A673 (cell line): ENCODE measurements around the gene SFXN1. TPM values are rescaled to one million over a fixed set of nuclear protein-coding genes. Genes with fewer than 3 reads are reported as not detected.
"Not testable (repeated sequence)": the region's sequence is repeated elsewhere in the genome, so short reads cannot be mapped to it uniquely, and the experiment has no call there.

Experiments used
- BruUV-seq: library from RNA; stranded (reverse); fragments of 400-500 nt; replicated peaks from 2 replicates; lab custom pipeline; 2021; lab: Mats Ljungman, UMichigan
- CTCF ChIA-PET: fragments of 300-600 bp; sonication (Branson Sonifier 250); formaldehyde crosslinking; loops from one replicate; lab custom pipeline; 2022; ENCODE audit warnings: antibody characterized with exemption; lab: Charles Lee
- POLR2A ChIA-PET: fragments of 300-600 bp; sonication (Branson Sonifier 250); formaldehyde crosslinking; loops from one replicate; lab custom pipeline; 2022; ENCODE audit warnings: antibody characterized with exemption; ENCODE audit not compliant: low non-redundant PET; lab: Charles Lee
- DNase-seq: peaks from one replicate; pipeline ENCODE4 v3.0.0-alpha.2; 2015; ENCODE audit warnings: low spot score
- H3K27ac ChIP-seq: fragments of 200-600 bp; sonication (generic); 2 replicates; pipeline ENCODE4 v1.5.1; 2016; ENCODE audit warnings: mixed run types, low read depth, mild to moderate bottlenecking, mixed read lengths, antibody characterized with exemption, low read length; ENCODE audit not compliant: poor library complexity, severe bottlenecking
- H3K27me3 ChIP-seq: fragments of 200-600 bp; sonication (generic); replicated peaks from 2 replicates; pipeline ENCODE4 v1.6.1; 2017; ENCODE audit warnings: mixed run types, low read depth, mild to moderate bottlenecking, mixed read lengths, antibody characterized with exemption, low read length; ENCODE audit not compliant: insufficient read depth, poor library complexity
- H3K36me3 ChIP-seq: fragments of 200-600 bp; sonication (generic); 2 replicates; pipeline ENCODE4 v1.6.1; 2016; ENCODE audit warnings: mixed run types, mild to moderate bottlenecking, mixed read lengths, antibody characterized with exemption, low read length; ENCODE audit not compliant: insufficient read depth, poor library complexity, severe bottlenecking
- H3K4me1 ChIP-seq: fragments of 200-600 bp; sonication (generic); 2 replicates; pipeline ENCODE4 v1.6.1; 2017; ENCODE audit warnings: mixed run types, mild to moderate bottlenecking, mixed read lengths, antibody characterized with exemption, low read length; ENCODE audit not compliant: insufficient read depth, poor library complexity, severe bottlenecking
- H3K4me3 ChIP-seq: fragments of 200-600 bp; sonication (generic); 2 replicates; pipeline ENCODE4 v1.5.1; 2016; ENCODE audit warnings: low read depth, mixed run types, mild to moderate bottlenecking, mixed read lengths, low read length; ENCODE audit not compliant: poor library complexity, severe bottlenecking
- H3K9me3 ChIP-seq: fragments of 200-600 bp; sonication (generic); 2 replicates; pipeline ENCODE4 v1.6.1; 2016; ENCODE audit warnings: mixed run types, low read depth, mild to moderate bottlenecking, mixed read lengths, antibody characterized with exemption, low read length; ENCODE audit not compliant: poor library complexity, severe bottlenecking
- EZH2 ChIP-seq: fragments of 200-600 bp; sonication (generic); IDR thresholded peaks from 2 replicates; pipeline ENCODE4 v1.6.1; 2017; ENCODE audit warnings: borderline replicate concordance, low read depth, mild to moderate bottlenecking, mixed read lengths, antibody characterized with exemption, low read length; ENCODE audit not compliant: poor library complexity, severe bottlenecking
- intact Hi-C: fragments of 100-400 bp; cut with micrococcal nuclease; formaldehyde crosslinking; loops from one replicate; pipeline ENCODE4 v1.10.0; 2022; ENCODE audit not compliant: unreplicated experiment
- total RNA-seq: library from RNA; stranded (reverse); gene quantifications from 2 replicates; pipeline ENCODE4 v1.2.3, GENCODE V29; 2021
- TF ChIP-seq, protein P1 (sequence below): fragments of 300-800, 200-600 bp; sonication (generic); conservative IDR thresholded peaks from 2 replicates; pipeline ENCODE4 v1.5.1; 2017; ENCODE audit warnings: low read depth, mild to moderate bottlenecking, antibody characterized with exemption, low read length, moderate library complexity, mixed read lengths

SFXN1 gene
- total RNA-seq, 1 experiment from 2014 or later, result 108 TPM

DNA sequence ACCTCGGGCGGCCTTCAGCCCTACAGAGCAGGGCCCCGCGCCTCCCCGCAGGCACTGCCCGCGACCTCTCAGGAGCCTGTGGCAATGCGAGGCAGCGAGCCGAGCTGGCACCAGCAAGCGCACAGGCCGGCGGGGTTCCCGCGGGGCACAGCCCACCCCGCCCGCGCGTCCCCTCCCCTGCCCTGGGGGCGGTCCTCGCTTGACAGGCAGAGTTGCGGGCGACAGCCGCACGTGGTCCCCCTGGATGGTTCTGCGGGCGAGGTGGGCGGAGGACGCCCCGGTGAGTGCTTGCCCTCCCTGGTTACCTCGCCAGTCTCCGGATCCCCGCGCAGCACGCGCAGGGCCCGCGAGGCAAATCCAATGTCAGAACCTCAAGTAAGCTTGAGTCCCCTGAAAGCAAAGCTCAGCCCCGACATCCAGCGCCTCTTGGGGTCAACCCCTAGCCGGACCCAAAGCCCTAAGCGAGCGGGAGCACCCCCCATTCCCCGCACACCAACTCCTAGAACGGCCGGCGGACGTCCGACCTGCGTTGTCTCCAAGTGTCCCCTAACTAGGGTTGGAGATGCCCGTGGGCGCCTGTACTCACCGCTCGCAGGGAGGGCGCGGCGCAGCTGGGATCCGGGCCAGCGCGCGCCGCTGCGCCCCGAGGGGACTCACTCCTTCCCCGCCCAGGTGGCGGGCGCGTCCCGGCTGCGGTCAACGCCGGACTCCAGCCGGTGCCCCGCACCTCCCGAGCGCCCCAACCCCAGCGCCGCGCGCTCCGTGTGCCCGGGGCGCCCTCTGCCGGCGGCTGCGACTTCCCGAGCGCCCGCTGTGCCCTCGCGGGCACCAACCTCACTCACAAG is 34.1 kb upstream of the SFXN1 start, which contains the start of gene DRD1:
DRD1 (minus strand) TSS at position 123 of the 845 bp plus-strand sequence. CDS start 1,083 bp downstream, outside the sequence.
- no peaks in the 10 kb centered on the region for H3K9me3 ChIP-seq
- BruUV-seq, result no TSS peak
- peak; percentile 43 for DNase-seq
- peak within 1 kb of the TSS; percentile 33 for H3K4me3 ChIP-seq
- H3K27me3 ChIP-seq, result peaks cover 63% of the 10 kb centered on the region
- no peaks in the 10 kb centered on the region for H3K4me1 ChIP-seq
- ChIA-PET CTCF (interaction anchor here (0.7 kb wide), 2 partner anchors 324 to 493 kb away, joined by 3 to 4 read pairs; no protein-coding TSS in a partner anchor), POLR2A (no interaction called here)
- intact Hi-C loops, result loop anchor here (1.0 to 5.0 kb wide), 2 partner anchors 242 to 493 kb away; no protein-coding TSS in a partner anchor
- H3K27ac ChIP-seq, result no peak within 1 kb of the TSS
- TF ChIP-seq, protein P1, sequence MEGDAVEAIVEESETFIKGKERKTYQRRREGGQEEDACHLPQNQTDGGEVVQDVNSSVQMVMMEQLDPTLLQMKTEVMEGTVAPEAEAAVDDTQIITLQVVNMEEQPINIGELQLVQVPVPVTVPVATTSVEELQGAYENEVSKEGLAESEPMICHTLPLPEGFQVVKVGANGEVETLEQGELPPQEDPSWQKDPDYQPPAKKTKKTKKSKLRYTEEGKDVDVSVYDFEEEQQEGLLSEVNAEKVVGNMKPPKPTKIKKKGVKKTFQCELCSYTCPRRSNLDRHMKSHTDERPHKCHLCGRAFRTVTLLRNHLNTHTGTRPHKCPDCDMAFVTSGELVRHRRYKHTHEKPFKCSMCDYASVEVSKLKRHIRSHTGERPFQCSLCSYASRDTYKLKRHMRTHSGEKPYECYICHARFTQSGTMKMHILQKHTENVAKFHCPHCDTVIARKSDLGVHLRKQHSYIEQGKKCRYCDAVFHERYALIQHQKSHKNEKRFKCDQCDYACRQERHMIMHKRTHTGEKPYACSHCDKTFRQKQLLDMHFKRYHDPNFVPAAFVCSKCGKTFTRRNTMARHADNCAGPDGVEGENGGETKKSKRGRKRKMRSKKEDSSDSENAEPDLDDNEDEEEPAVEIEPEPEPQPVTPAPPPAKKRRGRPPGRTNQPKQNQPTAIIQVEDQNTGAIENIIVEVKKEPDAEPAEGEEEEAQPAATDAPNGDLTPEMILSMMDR, result peak; percentile 63
- peak; percentile 18 for TF ChIP-seq EZH2
- no peaks in the 10 kb centered on the region for H3K36me3 ChIP-seq

DNA sequence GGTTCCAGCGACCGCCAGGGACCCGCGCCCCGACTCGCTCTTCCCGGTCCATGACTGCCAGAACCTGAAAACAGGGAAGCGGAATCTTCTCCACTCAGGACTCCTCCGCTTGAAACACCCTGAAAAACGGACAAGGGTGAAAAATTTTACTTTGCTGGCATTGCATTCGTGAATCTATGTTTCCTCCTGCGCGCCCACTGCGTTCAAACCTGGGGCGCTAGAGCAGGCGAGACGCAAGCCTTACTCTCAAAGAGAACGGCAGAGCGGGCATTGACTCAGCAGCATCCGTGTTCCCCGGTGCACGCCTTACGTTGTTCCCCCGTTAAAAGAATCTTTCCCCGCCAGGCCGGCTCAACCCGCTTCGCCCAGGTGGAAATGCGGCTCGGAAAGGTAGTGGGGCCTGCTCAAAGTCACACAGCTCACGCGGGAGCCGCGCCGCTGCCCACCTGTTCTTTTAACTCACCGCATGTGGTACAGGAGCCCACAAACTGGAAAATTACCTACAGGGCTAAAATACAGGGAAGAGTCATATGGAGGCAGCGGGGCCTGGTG is 33.4 kb upstream of the SFXN1 start:
- no peak for DNase-seq
- no peak overlapping the region for H3K4me3 ChIP-seq
- peaks cover 64% of the 10 kb centered on the region for H3K27me3 ChIP-seq
- H3K27ac ChIP-seq, result no peak overlapping the region
- H3K4me1 ChIP-seq, result no peaks in the 10 kb centered on the region
- ChIA-PET CTCF (no interaction called here), POLR2A (no interaction called here)
- no peaks in the 10 kb centered on the region for H3K9me3 ChIP-seq
- TF ChIP-seq, protein P1, result no peak
- TF ChIP-seq EZH2, result no peak
- BruUV-seq, result no TSS peak
- H3K36me3 ChIP-seq, result no peaks in the 10 kb centered on the region
- intact Hi-C loops, result loop anchor here (1.0 to 5.0 kb wide), 2 partner anchors 243 to 494 kb away; no protein-coding TSS in a partner anchor

DNA sequence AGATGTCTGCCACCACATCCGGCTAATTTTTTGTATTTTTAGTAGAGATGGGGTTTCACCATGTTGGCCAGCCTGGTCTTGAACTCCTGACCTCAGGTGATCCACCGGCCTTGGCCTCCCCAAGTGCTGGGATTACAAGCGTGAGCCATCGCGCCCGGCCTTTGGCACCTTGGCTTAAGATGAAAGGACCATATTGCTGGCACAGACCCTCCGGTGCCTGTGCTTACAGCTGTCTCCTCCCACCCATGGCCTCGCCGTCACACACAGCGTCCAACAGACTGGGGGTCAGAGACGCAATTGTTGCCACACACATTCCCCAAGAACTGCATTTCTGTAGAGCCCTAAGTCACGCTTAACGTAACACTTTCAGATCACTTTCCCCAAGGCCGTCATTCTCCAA is 32.0 kb upstream of the SFXN1 start:
- CTCF ChIA-PET, intact Hi-C loops, DNase-seq, H3K4me3 ChIP-seq, H3K36me3 ChIP-seq, BruUV-seq, H3K27ac ChIP-seq, H3K4me1 ChIP-seq, H3K9me3 ChIP-seq, POLR2A ChIA-PET: not testable (repeated sequence)
- H3K27me3 ChIP-seq, result peaks cover 69% of the 10 kb centered on the region
